ENCODE measurements around the gene SULF2. TPM values are rescaled to one million over a fixed set of nuclear protein-coding genes. Genes with fewer than 3 reads are reported as not detected.
"Not testable (repeated sequence)": the region's sequence is repeated elsewhere in the genome, so short reads cannot be mapped to it uniquely, and the experiment has no call there.

Gene SULF2
- total RNA-seq, 2 donors from 2014 or later, result 75.7 to 146 TPM

- Mint-ChIP-seq H3K4me3 (no peak overlapping the region), H3K27ac (no peak overlapping the region), H3K9me3 (no peaks in the 10 kb centered on the region), H3K36me3 (ENCODE audit: low read depth) (no peaks in the 10 kb centered on the region), H3K27me3 (ENCODE audit: insufficient read depth) (peaks cover 5% of the 10 kb centered on the region), H3K4me1 (no peaks in the 10 kb centered on the region)
- H3K9me3 ChIP-seq (ENCODE audit: control insufficient read depth, low read length), result no peaks in the 10 kb centered on the region
- no peak overlapping the region for H3K4me3 ChIP-seq (ENCODE audit: low read length)
- TF ChIP-seq CTCF (conservative IDR thresholded peaks at IDR 0.05), result no peak
- no peaks in the 10 kb centered on the region for H3K27me3 ChIP-seq (ENCODE audit: control insufficient read depth, insufficient read depth, low read length, poor library complexity, severe bottlenecking)
- H3K4me1 ChIP-seq (ENCODE audit: control insufficient read depth, insufficient read depth, low read length), result no peaks in the 10 kb centered on the region
- no peaks in the 10 kb centered on the region for H3K36me3 ChIP-seq (ENCODE audit: control insufficient read depth, insufficient read depth, low read length)
- no peak overlapping the region for H3K27ac ChIP-seq (ENCODE audit: low read depth, low read length)
- no peak for DNase-seq
- WGBS, 2 experiments (ENCODE audit: insufficient coverage in 1 of 2, insufficient read length in 1 of 2), result 88 to 100% methylated on average over 7 to 12 of the region's 12 CpGs
- no peak overlapping the region for H3K9ac ChIP-seq (ENCODE audit: extremely low read depth, low read length, poor library complexity, severe bottlenecking)
Observed at GRCh38 chr20:47825011-47825762, 39.9 kb upstream of the SULF2 start.

DNA sequence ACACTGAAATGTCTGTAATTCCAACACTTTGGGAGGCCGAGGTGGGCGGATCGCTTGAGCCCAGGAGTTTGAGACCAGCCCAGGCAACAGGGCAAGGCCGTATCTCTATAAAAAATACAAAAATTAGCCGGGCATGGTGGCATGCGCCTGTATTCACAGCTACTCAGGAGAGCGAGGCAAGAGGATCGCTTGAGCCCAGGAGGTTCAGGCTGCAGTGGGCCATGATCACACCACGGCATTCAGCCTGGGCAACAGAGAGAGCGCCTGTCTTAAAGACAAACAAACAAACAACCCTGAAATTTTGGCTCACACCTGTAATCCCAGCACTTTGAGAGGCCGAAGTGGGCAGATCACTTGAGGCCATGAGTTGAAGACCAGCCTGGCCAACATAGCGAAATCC lies 38.7 kb upstream of the SULF2 start:
- H3K27ac ChIP-seq (ENCODE audit: low read depth, low read length); H3K27me3 Mint-ChIP-seq (ENCODE audit: insufficient read depth); DNase-seq; H3K4me1 Mint-ChIP-seq; H3K36me3 Mint-ChIP-seq (ENCODE audit: low read depth); H3K27me3 ChIP-seq (ENCODE audit: control insufficient read depth, insufficient read depth, low read length, poor library complexity, severe bottlenecking); H3K4me1 ChIP-seq (ENCODE audit: control insufficient read depth, insufficient read depth, low read length); H3K9me3 ChIP-seq (ENCODE audit: control insufficient read depth, low read length); H3K4me3 Mint-ChIP-seq; H3K4me3 ChIP-seq (ENCODE audit: low read length); H3K27ac Mint-ChIP-seq; H3K9me3 Mint-ChIP-seq; H3K9ac ChIP-seq (ENCODE audit: extremely low read depth, low read length, poor library complexity, severe bottlenecking); H3K36me3 ChIP-seq (ENCODE audit: control insufficient read depth, insufficient read depth, low read length): not testable (repeated sequence)
- 92 to 98% methylated on average over 11 to 12 of the region's 12 CpGs for WGBS, 2 experiments (ENCODE audit: insufficient coverage in 1 of 2, insufficient read length in 1 of 2)

DNA sequence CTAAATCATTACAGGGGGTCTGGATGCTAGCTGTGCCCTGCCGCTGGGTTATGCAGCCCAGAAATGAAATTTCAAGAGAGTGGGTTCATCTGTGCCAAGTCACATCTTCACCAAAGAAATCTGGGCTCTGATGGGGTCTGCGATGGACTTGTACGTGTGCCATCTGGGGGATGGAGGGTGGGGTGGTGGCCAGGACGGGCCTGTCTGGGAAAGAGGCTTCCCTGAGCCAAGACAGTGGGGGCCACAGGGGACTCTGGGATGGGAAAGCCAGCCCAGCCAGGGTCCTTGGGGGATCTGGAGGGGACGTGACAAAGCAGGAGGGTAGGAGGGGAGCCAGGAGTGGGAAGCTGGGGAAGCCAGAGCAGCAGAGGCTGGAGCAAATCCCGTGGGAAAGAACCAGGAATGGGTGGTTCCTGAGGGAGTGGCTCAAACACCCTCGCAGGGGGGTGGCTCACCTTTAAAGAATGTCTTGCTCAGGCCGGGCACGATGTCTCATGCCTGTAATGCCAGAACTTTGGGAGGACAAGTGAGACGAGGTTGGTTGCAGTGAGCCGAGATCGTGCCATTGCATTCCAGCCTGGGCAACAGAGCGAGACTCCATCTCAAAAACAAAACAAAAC lies 36.3 kb upstream of the SULF2 start:
- H3K36me3 Mint-ChIP-seq (ENCODE audit: low read depth), result no peaks in the 10 kb centered on the region
- no peaks in the 10 kb centered on the region for H3K36me3 ChIP-seq (ENCODE audit: control insufficient read depth, insufficient read depth, low read length)
- no peak overlapping the region for H3K4me3 ChIP-seq (ENCODE audit: low read length)
- no peak overlapping the region for H3K9ac ChIP-seq (ENCODE audit: extremely low read depth, low read length, poor library complexity, severe bottlenecking)
- peaks cover 9% of the 10 kb centered on the region for H3K4me1 Mint-ChIP-seq
- WGBS, 2 experiments (ENCODE audit: insufficient coverage in 1 of 2, insufficient read length in 1 of 2), result 69 to 87% methylated on average over 7 to 13 of the region's 13 CpGs
- no peak overlapping the region for H3K27ac ChIP-seq (ENCODE audit: low read depth, low read length)
- H3K9me3 Mint-ChIP-seq, result no peaks in the 10 kb centered on the region
- H3K4me3 Mint-ChIP-seq, result no peak overlapping the region
- peak; percentile 60 for DNase-seq
- no peaks in the 10 kb centered on the region for H3K9me3 ChIP-seq (ENCODE audit: control insufficient read depth, low read length)
- H3K27ac Mint-ChIP-seq, result no peak overlapping the region
- no peak for TF ChIP-seq CTCF (conservative IDR thresholded peaks at IDR 0.05)
- H3K4me1 ChIP-seq (ENCODE audit: control insufficient read depth, insufficient read depth, low read length), result no peaks in the 10 kb centered on the region
- H3K27me3 Mint-ChIP-seq (ENCODE audit: insufficient read depth), result peaks cover 8% of the 10 kb centered on the region
- H3K27me3 ChIP-seq (ENCODE audit: control insufficient read depth, insufficient read depth, low read length, poor library complexity, severe bottlenecking), result no peaks in the 10 kb centered on the region

Data from endodermal cell (in vitro differentiated cells).